Measurements from ENCODE around the gene KRTAP10-11.
"Not testable (repeated sequence)": the region's sequence is repeated elsewhere in the genome, so short reads cannot be mapped to it uniquely, and the experiment has no call there.

Gene KRTAP10-11

GRCh38 chr21:44606495-44606894 lies 39.7 kb upstream of the KRTAP10-11 start:
- no peaks in the 10 kb centered on the region for H3K79me2 ChIP-seq (ENCODE audit: control insufficient read depth, insufficient read depth, low read length, unreplicated experiment)
- no peak overlapping the region for H2AFZ ChIP-seq (ENCODE audit: low read length, unreplicated experiment)
- no peaks in the 10 kb centered on the region for H3K4me1 ChIP-seq (ENCODE audit: control insufficient read depth, insufficient read depth, low read length, unreplicated experiment)
- H3K27ac ChIP-seq (ENCODE audit: low read depth, low read length), result no peak overlapping the region
- H3K27me3 ChIP-seq (ENCODE audit: insufficient read depth, low read length), result peaks cover 36% of the 10 kb centered on the region
- no peak overlapping the region for H3K4me3 ChIP-seq (ENCODE audit: low read depth, low read length)
- H3K36me3 ChIP-seq (ENCODE audit: insufficient read depth, low read length), result no peaks in the 10 kb centered on the region

GRCh38 chr21:44609193-44609592 lies 37.0 kb upstream of the KRTAP10-11 start:
- H3K36me3 ChIP-seq (ENCODE audit: insufficient read depth, low read length), result no peaks in the 10 kb centered on the region
- H3K79me2 ChIP-seq (ENCODE audit: control insufficient read depth, insufficient read depth, low read length, unreplicated experiment), result no peaks in the 10 kb centered on the region
- no peak overlapping the region for H3K27ac ChIP-seq (ENCODE audit: low read depth, low read length)
- peaks cover 24% of the 10 kb centered on the region for H3K27me3 ChIP-seq (ENCODE audit: insufficient read depth, low read length)
- no peak overlapping the region for H2AFZ ChIP-seq (ENCODE audit: low read length, unreplicated experiment)
- no peak overlapping the region for H3K4me3 ChIP-seq (ENCODE audit: low read depth, low read length)
- no peaks in the 10 kb centered on the region for H3K4me1 ChIP-seq (ENCODE audit: control insufficient read depth, insufficient read depth, low read length, unreplicated experiment)

GRCh38 chr21:44610157-44610843 lies 35.9 kb upstream of the KRTAP10-11 start:
- H2AFZ ChIP-seq (ENCODE audit: low read length, unreplicated experiment); H3K4me3 ChIP-seq (ENCODE audit: low read depth, low read length); H3K27ac ChIP-seq (ENCODE audit: low read depth, low read length); H3K79me2 ChIP-seq (ENCODE audit: control insufficient read depth, insufficient read depth, low read length, unreplicated experiment); H3K36me3 ChIP-seq (ENCODE audit: insufficient read depth, low read length); H3K4me1 ChIP-seq (ENCODE audit: control insufficient read depth, insufficient read depth, low read length, unreplicated experiment): not testable (repeated sequence)
- peaks cover 17% of the 10 kb centered on the region; the same call in 1 of the 2 replicates for H3K27me3 ChIP-seq (ENCODE audit: insufficient read depth, low read length)

- Histone ChIP-seq H3K4me1 (ENCODE audit: control insufficient read depth, insufficient read depth, low read length, unreplicated experiment) (no peaks in the 10 kb centered on the region), H3K36me3 (ENCODE audit: insufficient read depth, low read length) (no peaks in the 10 kb centered on the region), H2AFZ (ENCODE audit: low read length, unreplicated experiment) (no peak overlapping the region), H3K27me3 (ENCODE audit: insufficient read depth, low read length) (peaks cover 13% of the 10 kb centered on the region; the same call in 1 of the 2 replicates), H3K27ac (ENCODE audit: low read depth, low read length) (no peak overlapping the region), H3K4me3 (ENCODE audit: low read depth, low read length) (no peak overlapping the region), H3K79me2 (ENCODE audit: control insufficient read depth, insufficient read depth, low read length, unreplicated experiment) (no peaks in the 10 kb centered on the region)
These were observed 34.7 kb upstream of the KRTAP10-11 start for GRCh38 chr21:44611551-44611950.

- no peaks in the 10 kb centered on the region for H3K4me1 ChIP-seq (ENCODE audit: control insufficient read depth, insufficient read depth, low read length, unreplicated experiment)
- peaks cover 11% of the 10 kb centered on the region; the same call in 1 of the 2 replicates for H3K27me3 ChIP-seq (ENCODE audit: insufficient read depth, low read length)
- H3K36me3 ChIP-seq (ENCODE audit: insufficient read depth, low read length), result no peaks in the 10 kb centered on the region
These were observed 34.2 kb upstream of the KRTAP10-11 start, which contains the start of gene KRTAP10-8 for GRCh38 chr21:44612029-44612486. TSS of gene KRTAP10-8 (plus strand) at chr21:44612079. CDS start at chr21:44612101, 22 bp downstream.

GRCh38 chr21:44612669-44613229 lies 33.5 kb upstream of the KRTAP10-11 start:
- H3K36me3 ChIP-seq (ENCODE audit: insufficient read depth, low read length), result no peaks in the 10 kb centered on the region
- H3K79me2 ChIP-seq (ENCODE audit: control insufficient read depth, insufficient read depth, low read length, unreplicated experiment), result no peaks in the 10 kb centered on the region
- H3K27ac ChIP-seq (ENCODE audit: low read depth, low read length), result no peak overlapping the region
- no peak overlapping the region for H2AFZ ChIP-seq (ENCODE audit: low read length, unreplicated experiment)
- peaks cover 11% of the 10 kb centered on the region; the same call in 1 of the 2 replicates for H3K27me3 ChIP-seq (ENCODE audit: insufficient read depth, low read length)
- no peaks in the 10 kb centered on the region for H3K4me1 ChIP-seq (ENCODE audit: control insufficient read depth, insufficient read depth, low read length, unreplicated experiment)
- H3K4me3 ChIP-seq (ENCODE audit: low read depth, low read length), result no peak overlapping the region

More at GRCh38 chr21:44612029-44612486, 34.2 kb upstream of the KRTAP10-11 start, which contains the start of gene KRTAP10-8:
- Histone ChIP-seq H3K79me2 (ENCODE audit: control insufficient read depth, insufficient read depth, low read length, unreplicated experiment) (no peaks in the 10 kb centered on the region), H3K4me3 (ENCODE audit: low read depth, low read length) (no peak within 1 kb of the TSS), H3K27ac (ENCODE audit: low read depth, low read length) (no peak within 1 kb of the TSS), H2AFZ (ENCODE audit: low read length, unreplicated experiment) (no peak within 1 kb of the TSS)

GRCh38 chr21:44613386-44614155 lies 32.6 kb upstream of the KRTAP10-11 start:
- Histone ChIP-seq H2AFZ (ENCODE audit: low read length, unreplicated experiment) (no peak overlapping the region), H3K27me3 (ENCODE audit: insufficient read depth, low read length) (peaks cover 11% of the 10 kb centered on the region; the same call in 1 of the 2 replicates), H3K4me1 (ENCODE audit: control insufficient read depth, insufficient read depth, low read length, unreplicated experiment) (no peaks in the 10 kb centered on the region), H3K27ac (ENCODE audit: low read depth, low read length) (no peak overlapping the region), H3K4me3 (ENCODE audit: low read depth, low read length) (no peak overlapping the region), H3K36me3 (ENCODE audit: insufficient read depth, low read length) (no peaks in the 10 kb centered on the region), H3K79me2 (ENCODE audit: control insufficient read depth, insufficient read depth, low read length, unreplicated experiment) (no peaks in the 10 kb centered on the region)

GRCh38 chr21:44614161-44614631 lies 32.0 kb upstream of the KRTAP10-11 start:
- H3K4me1 ChIP-seq (ENCODE audit: control insufficient read depth, insufficient read depth, low read length, unreplicated experiment), result no peaks in the 10 kb centered on the region
- H2AFZ ChIP-seq (ENCODE audit: low read length, unreplicated experiment), result no peak overlapping the region
- H3K36me3 ChIP-seq (ENCODE audit: insufficient read depth, low read length), result no peaks in the 10 kb centered on the region
- H3K27ac ChIP-seq (ENCODE audit: low read depth, low read length), result no peak overlapping the region
- peaks cover 12% of the 10 kb centered on the region; the same call in 1 of the 2 replicates for H3K27me3 ChIP-seq (ENCODE audit: insufficient read depth, low read length)
- H3K79me2 ChIP-seq (ENCODE audit: control insufficient read depth, insufficient read depth, low read length, unreplicated experiment), result no peaks in the 10 kb centered on the region
- H3K4me3 ChIP-seq (ENCODE audit: low read depth, low read length), result no peak overlapping the region

GRCh38 chr21:44614961-44615391 lies 31.2 kb upstream of the KRTAP10-11 start:
- no peak overlapping the region for H3K4me3 ChIP-seq (ENCODE audit: low read depth, low read length)
- H3K36me3 ChIP-seq (ENCODE audit: insufficient read depth, low read length), result no peaks in the 10 kb centered on the region
- peaks cover 14% of the 10 kb centered on the region; the same call in 1 of the 2 replicates for H3K27me3 ChIP-seq (ENCODE audit: insufficient read depth, low read length)

GRCh38 chr21:44615466-44615865 lies 30.7 kb upstream of the KRTAP10-11 start:
- Histone ChIP-seq H3K4me3 (ENCODE audit: low read depth, low read length) (no peak overlapping the region), H2AFZ (ENCODE audit: low read length, unreplicated experiment) (no peak overlapping the region), H3K27me3 (ENCODE audit: insufficient read depth, low read length) (peaks cover 14% of the 10 kb centered on the region; the same call in 1 of the 2 replicates), H3K79me2 (ENCODE audit: control insufficient read depth, insufficient read depth, low read length, unreplicated experiment) (no peaks in the 10 kb centered on the region), H3K36me3 (ENCODE audit: insufficient read depth, low read length) (no peaks in the 10 kb centered on the region), H3K4me1 (ENCODE audit: control insufficient read depth, insufficient read depth, low read length, unreplicated experiment) (no peaks in the 10 kb centered on the region), H3K27ac (ENCODE audit: low read depth, low read length) (no peak overlapping the region)

More at GRCh38 chr21:44614961-44615391, 31.2 kb upstream of the KRTAP10-11 start:
- H3K79me2 ChIP-seq (ENCODE audit: control insufficient read depth, insufficient read depth, low read length, unreplicated experiment), result no peaks in the 10 kb centered on the region
- H2AFZ ChIP-seq (ENCODE audit: low read length, unreplicated experiment), result no peak overlapping the region
- no peak overlapping the region for H3K27ac ChIP-seq (ENCODE audit: low read depth, low read length)
- H3K4me1 ChIP-seq (ENCODE audit: control insufficient read depth, insufficient read depth, low read length, unreplicated experiment), result no peaks in the 10 kb centered on the region

All from ACC112 (cell line).